DND-41 (cell line): Measurements from ENCODE around the gene MPL.

Experiments used
- ATAC-seq: fragments of 200-7000 bp; cut with Tn5 transposase; 3 replicates; pipeline ENCODE4 v1.9.1; 2021; ENCODE audit warnings: low read depth; ENCODE audit not compliant: insufficient read depth
- DNase-seq: peaks from one replicate; pipeline ENCODE4 v3.0.0-alpha.2; 2020
- H2AFZ ChIP-seq: 2 replicates; pipeline ENCODE4 v1.6.0; 2012; ENCODE audit warnings: low read depth, low read length
- H3K27ac ChIP-seq: 2 replicates; pipeline ENCODE4 v1.5.1; 2012; ENCODE audit warnings: low read length, inconsistent platforms
- H3K27me3 ChIP-seq: fragments of 200-600 bp; sonication (generic); 2 replicates; pipeline ENCODE4 v1.6.0; 2012; ENCODE audit warnings: low read length, mild to moderate bottlenecking, inconsistent platforms; ENCODE audit not compliant: insufficient read depth, poor library complexity
- H3K36me3 ChIP-seq: 2 replicates; pipeline ENCODE4 v1.5.1; 2012; ENCODE audit warnings: low read length, inconsistent platforms; ENCODE audit not compliant: insufficient read depth
- H3K4me1 ChIP-seq: 2 replicates; pipeline ENCODE4 v1.5.1; 2012; ENCODE audit warnings: mild to moderate bottlenecking, low read length; ENCODE audit not compliant: insufficient read depth
- H3K4me2 ChIP-seq: 2 replicates; pipeline ENCODE4 v1.6.0; 2012; ENCODE audit warnings: mild to moderate bottlenecking, moderate library complexity, low read length, inconsistent platforms; ENCODE audit not compliant: insufficient read depth
- H3K4me3 ChIP-seq, 2 experiments: fragments of 200-600 bp in 1 of 2; shearing (Covaris generic) in 1 of 2; 2 replicates each; pipeline ENCODE4 v1.5.1; 2012 to 2016; ENCODE audit warnings: inconsistent platforms in 2 of 2, low read length in 2 of 2, mild to moderate bottlenecking in 2 of 2, low read depth in 1 of 2, moderate library complexity in 1 of 2
- H3K79me2 ChIP-seq: 2 replicates; pipeline ENCODE4 v1.6.0; 2012; ENCODE audit warnings: low read length, inconsistent platforms; ENCODE audit not compliant: insufficient read depth
- H3K9ac ChIP-seq: 2 replicates; pipeline ENCODE4 v1.6.0; 2012; ENCODE audit warnings: low read depth, mild to moderate bottlenecking, inconsistent platforms, low read length, moderate library complexity
- H3K9me3 ChIP-seq: 2 replicates; pipeline ENCODE4 v1.5.1; 2012; ENCODE audit warnings: low read length, moderate library complexity, mild to moderate bottlenecking, inconsistent platforms; ENCODE audit not compliant: insufficient read depth, severe bottlenecking
- H4K20me1 ChIP-seq: 2 replicates; pipeline ENCODE4 v1.6.0; 2012; ENCODE audit warnings: low read length; ENCODE audit not compliant: insufficient read depth
- EZH2 ChIP-seq: IDR thresholded peaks from 3 replicates; pipeline ENCODE4 v1.6.1; 2012; ENCODE audit warnings: borderline replicate concordance, low read depth, mild to moderate bottlenecking, moderate library complexity, low read length, inconsistent platforms; ENCODE audit not compliant: severe bottlenecking
- TF ChIP-seq, protein P1 (sequence below): IDR thresholded peaks from 2 replicates; pipeline ENCODE4 v1.5.1; 2012; ENCODE audit warnings: borderline replicate concordance, low read length, moderate library complexity, mild to moderate bottlenecking; ENCODE audit not compliant: poor library complexity, severe bottlenecking; ENCODE audit errors: extremely low read depth

Gene MPL

DNA sequence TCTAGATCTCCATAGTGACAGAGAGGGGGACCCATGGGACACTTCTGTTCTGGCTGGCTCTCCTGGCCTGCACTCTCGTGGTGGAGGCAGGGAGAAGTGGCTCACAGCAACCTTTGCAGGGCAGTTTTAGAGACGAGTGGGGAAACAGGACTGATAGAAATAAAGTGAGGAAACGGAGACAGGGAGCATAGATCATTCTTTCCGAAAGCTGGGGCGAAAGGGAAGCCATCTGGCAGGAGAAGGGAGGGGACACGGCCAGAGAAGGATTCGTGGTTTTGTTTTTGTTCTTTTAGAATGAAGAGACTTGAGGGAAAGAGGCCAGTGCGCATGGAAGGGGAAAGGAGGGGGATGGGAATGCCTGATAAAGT lies 33.3 kb upstream of the MPL start:
- Histone ChIP-seq H4K20me1 (no peaks in the 10 kb centered on the region), H3K9ac (no peak overlapping the region), H3K36me3 (no peaks in the 10 kb centered on the region), H3K27ac (no peak overlapping the region), H3K4me1 (no peaks in the 10 kb centered on the region), H3K9me3 (no peaks in the 10 kb centered on the region), H3K4me3 (no peak overlapping the region), H3K4me2 (no peak overlapping the region), H2AFZ (no peak overlapping the region), H3K27me3 (peaks cover 10% of the 10 kb centered on the region), H3K79me2 (no peaks in the 10 kb centered on the region)
- DNase-seq (no peak), ATAC-seq (no peak)
- no peak for TF ChIP-seq EZH2
- TF ChIP-seq, protein P1, sequence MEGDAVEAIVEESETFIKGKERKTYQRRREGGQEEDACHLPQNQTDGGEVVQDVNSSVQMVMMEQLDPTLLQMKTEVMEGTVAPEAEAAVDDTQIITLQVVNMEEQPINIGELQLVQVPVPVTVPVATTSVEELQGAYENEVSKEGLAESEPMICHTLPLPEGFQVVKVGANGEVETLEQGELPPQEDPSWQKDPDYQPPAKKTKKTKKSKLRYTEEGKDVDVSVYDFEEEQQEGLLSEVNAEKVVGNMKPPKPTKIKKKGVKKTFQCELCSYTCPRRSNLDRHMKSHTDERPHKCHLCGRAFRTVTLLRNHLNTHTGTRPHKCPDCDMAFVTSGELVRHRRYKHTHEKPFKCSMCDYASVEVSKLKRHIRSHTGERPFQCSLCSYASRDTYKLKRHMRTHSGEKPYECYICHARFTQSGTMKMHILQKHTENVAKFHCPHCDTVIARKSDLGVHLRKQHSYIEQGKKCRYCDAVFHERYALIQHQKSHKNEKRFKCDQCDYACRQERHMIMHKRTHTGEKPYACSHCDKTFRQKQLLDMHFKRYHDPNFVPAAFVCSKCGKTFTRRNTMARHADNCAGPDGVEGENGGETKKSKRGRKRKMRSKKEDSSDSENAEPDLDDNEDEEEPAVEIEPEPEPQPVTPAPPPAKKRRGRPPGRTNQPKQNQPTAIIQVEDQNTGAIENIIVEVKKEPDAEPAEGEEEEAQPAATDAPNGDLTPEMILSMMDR, result no peak

DNA sequence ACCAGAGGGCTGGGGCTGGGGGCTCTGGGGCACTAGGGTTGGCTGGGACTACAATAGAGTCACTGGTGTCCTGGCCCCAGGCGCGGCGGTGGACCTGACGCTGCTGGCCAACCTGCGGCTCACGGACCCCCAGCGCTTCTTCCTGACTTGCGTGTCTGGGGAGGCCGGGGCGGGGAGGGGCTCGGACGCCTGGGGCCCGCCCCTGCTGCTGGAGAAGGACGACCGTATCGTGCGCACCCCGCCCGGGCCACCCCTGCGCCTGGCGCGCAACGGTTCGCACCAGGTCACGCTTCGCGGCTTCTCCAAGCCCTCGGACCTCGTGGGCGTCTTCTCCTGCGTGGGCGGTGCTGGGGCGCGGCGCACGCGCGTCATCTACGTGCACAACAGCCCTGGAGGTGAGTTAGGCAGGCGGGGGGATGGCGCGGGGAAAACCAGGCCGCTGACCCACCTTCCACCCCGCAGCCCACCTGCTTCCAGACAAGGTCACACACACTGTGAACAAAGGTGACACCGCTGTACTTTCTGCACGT lies 32.8 kb upstream of the MPL start:
- no peaks in the 10 kb centered on the region for H4K20me1 ChIP-seq
- no peaks in the 10 kb centered on the region for H3K9me3 ChIP-seq
- no peak overlapping the region for H3K9ac ChIP-seq
- H2AFZ ChIP-seq, result no peak overlapping the region
- DNase-seq, result no peak
- H3K27ac ChIP-seq, result no peak overlapping the region
- H3K4me3 ChIP-seq, result no peak overlapping the region
- ATAC-seq, result no peak
- H3K27me3 ChIP-seq, result peaks cover 7% of the 10 kb centered on the region
- TF ChIP-seq, protein P1, result no peak
- no peak for TF ChIP-seq EZH2
- H3K79me2 ChIP-seq, result no peaks in the 10 kb centered on the region
- no peak overlapping the region for H3K4me2 ChIP-seq
- H3K4me1 ChIP-seq, result no peaks in the 10 kb centered on the region
- H3K36me3 ChIP-seq, result no peaks in the 10 kb centered on the region

DNA sequence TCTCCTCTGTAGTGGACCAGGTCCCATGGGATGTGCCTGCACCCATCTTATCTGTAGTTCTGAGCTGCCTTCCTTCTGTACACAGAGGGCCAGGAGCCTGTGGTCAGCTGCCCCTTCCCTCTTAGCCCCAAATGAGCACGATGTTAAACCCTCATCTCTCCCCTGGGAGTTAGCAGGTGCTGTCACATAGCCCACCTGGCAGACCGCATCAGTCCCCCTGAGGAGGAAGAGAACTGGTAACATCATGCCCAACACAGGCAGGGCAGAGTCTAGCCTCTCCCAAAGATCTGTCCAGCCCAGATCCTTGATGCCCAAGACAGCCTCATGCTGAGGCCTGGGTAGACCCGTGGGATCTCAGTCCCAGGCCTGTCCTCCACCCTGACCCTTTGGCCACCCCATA lies 32.2 kb upstream of the MPL start:
- ATAC-seq (no peak), DNase-seq (no peak)
- Histone ChIP-seq H3K79me2 (no peaks in the 10 kb centered on the region), H3K9me3 (no peaks in the 10 kb centered on the region), H3K9ac (no peak overlapping the region), H4K20me1 (no peaks in the 10 kb centered on the region), H3K36me3 (no peaks in the 10 kb centered on the region), H2AFZ (no peak overlapping the region), H3K4me1 (no peaks in the 10 kb centered on the region), H3K27me3 (peaks cover 7% of the 10 kb centered on the region), H3K27ac (no peak overlapping the region), H3K4me3 (no peak overlapping the region), H3K4me2 (no peak overlapping the region)
- TF ChIP-seq, protein P1, result no peak
- no peak for TF ChIP-seq EZH2
